Parathyroid adenoma (tissue), 2 donors: Measurements from ENCODE around the gene NYAP2.

Experiments used
- H2AFZ ChIP-seq: fragments of 300-600 bp; sonication (generic); one replicate; pipeline ENCODE4 v1.7.0; 2017; ENCODE audit warnings: antibody characterized with exemption, mild to moderate bottlenecking
- H3K27ac ChIP-seq: fragments of 300-600 bp; sonication (generic); one replicate; pipeline ENCODE4 v1.7.0; 2017
- H3K27me3 ChIP-seq: fragments of 300-600 bp; sonication (generic); one replicate; pipeline ENCODE4 v1.7.0; 2017; ENCODE audit warnings: low read length; ENCODE audit not compliant: control insufficient read depth, insufficient read depth
- H3K36me3 ChIP-seq: fragments of 300-600 bp; sonication (generic); one replicate; pipeline ENCODE4 v1.7.0; 2017; ENCODE audit warnings: low read length; ENCODE audit not compliant: control insufficient read depth, insufficient read depth
- H3K4me1 ChIP-seq: fragments of 300-600 bp; sonication (generic); one replicate; pipeline ENCODE4 v1.7.0; 2017; ENCODE audit warnings: control low read depth
- H3K4me2 ChIP-seq: fragments of 300-600 bp; sonication (generic); one replicate; pipeline ENCODE4 v1.7.0; 2017; ENCODE audit warnings: low read length
- H3K4me3 ChIP-seq: fragments of 300-600 bp; sonication (generic); one replicate; pipeline ENCODE4 v1.7.0; 2017; ENCODE audit warnings: low read depth, low read length
- H3K79me2 ChIP-seq: fragments of 300-600 bp; sonication (generic); one replicate; pipeline ENCODE4 v1.7.0; 2017; ENCODE audit warnings: control low read depth
- H3K9ac ChIP-seq: fragments of 300-600 bp; sonication (generic); one replicate; pipeline ENCODE4 v1.7.0; 2017; ENCODE audit warnings: mild to moderate bottlenecking
- H3K9me3 ChIP-seq: fragments of 300-600 bp; sonication (generic); one replicate; pipeline ENCODE4 v1.7.0; 2017; ENCODE audit warnings: low read length; ENCODE audit not compliant: control insufficient read depth
- CTCF ChIP-seq: fragments of 300-600 bp; sonication (generic); IDR thresholded peaks from one replicate; pipeline ENCODE4 v1.7.0; 2017; ENCODE audit warnings: antibody characterized with exemption, mild to moderate bottlenecking
- donor health status: primary hyperparathyroidism.

NYAP2 gene

GRCh38 chr2:225367482-225367881, 32.0 kb upstream of the NYAP2 start:
- Histone ChIP-seq H3K79me2 (no peaks in the 10 kb centered on the region), H3K9ac (no peak overlapping the region), H3K4me2 (no peak overlapping the region), H3K4me3 (no peak overlapping the region), H3K27me3 (no peaks in the 10 kb centered on the region), H3K36me3 (no peaks in the 10 kb centered on the region), H3K4me1 (no peaks in the 10 kb centered on the region), H3K27ac (no peak overlapping the region), H3K9me3 (no peaks in the 10 kb centered on the region), H2AFZ (no peak overlapping the region)
- no peak for TF ChIP-seq CTCF

- Histone ChIP-seq H3K4me1 (no peaks in the 10 kb centered on the region), H3K27me3 (no peaks in the 10 kb centered on the region), H3K9me3 (no peaks in the 10 kb centered on the region), H3K9ac (no peak overlapping the region), H3K79me2 (no peaks in the 10 kb centered on the region), H3K4me2 (no peak overlapping the region), H3K36me3 (no peaks in the 10 kb centered on the region), H3K4me3 (no peak overlapping the region), H3K27ac (no peak overlapping the region), H2AFZ (no peak overlapping the region)
- no peak for TF ChIP-seq CTCF
Measured at GRCh38 chr2:225378984-225379383, 20.5 kb upstream of the NYAP2 start.

- no peak for TF ChIP-seq CTCF
Measured at GRCh38 chr2:225379856-225380255, 19.7 kb upstream of the NYAP2 start.

GRCh38 chr2:225381609-225382008, 17.9 kb upstream of the NYAP2 start:
- TF ChIP-seq CTCF = no peak

More at GRCh38 chr2:225379856-225380255, 19.7 kb upstream of the NYAP2 start:
- H3K9me3 ChIP-seq = no peaks in the 10 kb centered on the region
- H3K27ac ChIP-seq = no peak overlapping the region
- H3K4me3 ChIP-seq = no peak overlapping the region
- no peak overlapping the region for H2AFZ ChIP-seq
- H3K4me1 ChIP-seq = no peaks in the 10 kb centered on the region
- no peaks in the 10 kb centered on the region for H3K36me3 ChIP-seq
- H3K27me3 ChIP-seq = no peaks in the 10 kb centered on the region
- no peaks in the 10 kb centered on the region for H3K79me2 ChIP-seq
- no peak overlapping the region for H3K4me2 ChIP-seq
- H3K9ac ChIP-seq = no peak overlapping the region

GRCh38 chr2:225398372-225398771, 1.1 kb upstream of the NYAP2 start:
- Histone ChIP-seq H3K27me3 (no peaks in the 10 kb centered on the region), H3K9ac (no peak overlapping the region), H3K9me3 (no peaks in the 10 kb centered on the region), H3K4me1 (no peaks in the 10 kb centered on the region), H3K79me2 (no peaks in the 10 kb centered on the region), H3K4me3 (no peak overlapping the region), H3K4me2 (no peak overlapping the region), H3K36me3 (no peaks in the 10 kb centered on the region), H3K27ac (no peak overlapping the region), H2AFZ (no peak overlapping the region)
- no peak for TF ChIP-seq CTCF

More at GRCh38 chr2:225381609-225382008, 17.9 kb upstream of the NYAP2 start:
- H3K4me1 ChIP-seq = no peaks in the 10 kb centered on the region
- H3K36me3 ChIP-seq = no peaks in the 10 kb centered on the region
- no peak overlapping the region for H3K27ac ChIP-seq
- H3K27me3 ChIP-seq = no peaks in the 10 kb centered on the region
- H2AFZ ChIP-seq = no peak overlapping the region
- no peak overlapping the region for H3K9ac ChIP-seq
- H3K79me2 ChIP-seq = no peaks in the 10 kb centered on the region
- no peak overlapping the region for H3K4me2 ChIP-seq
- H3K4me3 ChIP-seq = no peak overlapping the region
- H3K9me3 ChIP-seq = no peaks in the 10 kb centered on the region
